Activated CD8-positive, alpha-beta memory T cell treated with anti-CD3 and anti-CD28 coated beads for 4 hours (primary cell): ENCODE results near the gene GNLY.
A peak's percentile ranks its signal among the peaks of the same experiment; 100 is the strongest.
"Not testable (repeated sequence)": the region's sequence is repeated elsewhere in the genome, so short reads cannot be mapped to it uniquely, and the experiment has no call there.

Experiments
- DNase-seq, 2 donors: peaks; one replicate each; pipeline ENCODE4 v3.0.0-alpha.2; 2020; ENCODE audit warnings: low read depth in 2 of 2

The GNLY gene

DNA sequence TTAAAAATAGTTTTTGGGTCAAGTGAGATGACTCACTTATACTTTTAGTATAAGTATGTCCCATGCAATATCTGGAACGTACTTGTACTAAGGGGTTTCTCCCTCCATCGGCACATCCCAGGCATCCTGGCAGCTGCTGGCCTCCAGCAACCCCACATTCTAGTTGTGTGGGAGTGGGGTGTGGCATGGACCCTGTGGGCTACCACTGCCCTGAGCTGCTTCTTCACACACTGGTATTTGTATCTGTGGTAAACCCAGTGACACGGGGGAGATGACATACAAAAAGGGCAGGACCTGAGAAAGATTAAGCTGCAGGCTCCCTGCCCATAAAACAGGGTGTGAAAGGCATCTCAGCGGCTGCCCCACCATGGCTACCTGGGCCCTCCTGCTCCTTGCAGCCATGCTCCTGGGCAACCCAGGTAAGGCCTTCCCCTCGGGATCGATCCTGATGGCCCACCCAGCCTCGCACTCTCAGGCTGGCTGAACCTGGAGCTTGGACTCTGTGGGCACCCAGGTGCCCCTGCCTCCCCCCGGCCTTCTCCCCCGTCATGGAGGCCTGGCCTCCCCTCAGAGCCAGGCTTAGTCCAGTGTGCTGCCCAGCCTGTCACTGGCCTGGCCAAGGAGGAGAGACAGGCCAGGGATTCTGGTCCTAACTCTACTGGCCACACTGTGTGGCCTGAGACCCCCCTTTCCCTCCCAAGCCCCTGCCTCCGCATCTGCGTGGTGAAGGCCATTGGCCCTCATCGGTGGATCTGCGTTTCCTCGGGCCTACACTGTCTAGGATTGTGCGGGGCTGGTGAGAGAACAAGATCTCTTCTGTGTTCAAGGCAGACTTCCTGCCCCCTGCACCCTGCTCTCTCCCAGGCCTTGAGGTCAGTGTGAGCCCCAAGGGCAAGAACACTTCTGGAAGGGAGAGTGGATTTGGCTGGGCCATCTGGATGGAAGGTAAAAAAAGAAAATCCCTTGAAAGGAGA, at the start of gene GNLY:
Gene GNLY (plus strand): TSS at position 307 of the 974 bp plus-strand sequence. CDS start 61 bp downstream, at position 368.
- DNase-seq: peak in 1 of 2 donors; percentile 15

DNA sequence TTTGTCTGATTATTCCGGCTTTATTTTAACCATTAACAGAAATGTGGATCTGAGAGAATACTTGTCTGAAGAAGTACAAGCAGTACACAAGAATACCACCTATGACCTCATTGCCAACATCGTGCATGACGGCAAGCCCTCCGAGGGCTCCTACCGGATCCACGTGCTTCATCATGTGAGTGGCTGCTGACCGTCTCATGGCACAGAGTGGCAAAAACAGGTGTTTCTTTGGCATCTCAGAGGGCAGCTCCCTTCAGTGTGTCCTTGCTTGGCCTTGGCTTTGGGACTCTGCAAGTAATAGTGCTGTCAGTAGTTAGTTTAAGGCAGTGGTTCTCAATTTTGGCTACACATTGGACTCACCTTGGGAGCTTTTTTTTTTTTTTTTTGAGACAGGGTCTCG, 49.2 kb upstream of the GNLY start:
- no peak for DNase-seq

DNA sequence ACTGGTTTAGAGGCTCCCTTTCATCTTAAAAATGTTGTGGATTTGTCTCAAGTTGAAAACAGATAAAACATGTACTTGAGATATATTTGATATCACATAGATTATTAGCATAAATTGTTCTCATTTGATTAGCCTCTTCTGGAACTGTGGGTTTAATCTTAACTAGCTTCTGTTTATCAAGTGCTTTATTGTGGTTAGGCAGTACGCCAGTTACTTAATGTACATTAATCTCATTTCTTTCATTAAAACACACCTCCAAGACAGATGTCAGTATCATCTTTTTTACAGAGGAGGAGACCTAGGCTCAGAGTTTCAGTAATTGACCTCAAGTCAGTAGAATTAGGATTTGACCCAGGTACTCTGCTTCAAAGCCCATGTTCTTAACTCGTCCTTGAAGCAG, 48.0 kb upstream of the GNLY start:
- no peak for DNase-seq

DNA sequence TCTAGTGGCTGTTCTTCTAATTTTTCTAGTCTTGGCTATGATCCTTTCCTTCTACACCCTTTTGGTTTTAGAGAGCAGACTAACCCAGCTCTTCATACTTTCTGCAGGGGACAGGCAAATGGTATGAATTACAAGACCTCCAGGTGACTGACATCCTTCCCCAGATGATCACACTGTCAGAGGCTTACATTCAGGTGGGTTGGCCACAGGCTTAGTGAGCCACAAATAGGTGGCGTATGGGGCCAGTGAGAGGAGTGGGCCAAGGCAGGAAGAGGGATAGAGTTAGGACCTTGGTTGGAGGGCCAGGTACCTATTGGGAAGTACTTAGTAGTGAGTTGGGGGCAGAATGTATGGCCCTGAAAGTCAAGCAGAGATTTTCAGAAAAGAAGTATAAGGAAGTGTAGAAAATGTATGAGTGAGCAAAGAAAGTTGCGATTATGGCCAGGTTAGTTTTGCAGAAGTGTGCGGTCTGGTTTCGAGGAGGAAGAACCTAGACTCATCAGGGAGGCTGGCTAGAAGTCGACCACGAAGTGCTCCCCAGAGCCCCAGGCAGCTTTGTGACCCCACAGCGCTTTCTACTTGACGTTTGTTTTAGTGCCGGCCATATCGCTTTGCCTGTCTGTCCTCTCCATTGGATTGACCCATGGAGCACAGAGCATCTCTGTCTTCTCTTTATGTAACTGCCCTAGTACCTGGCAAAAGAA, 46.2 kb upstream of the GNLY start:
- no peak for DNase-seq

DNA sequence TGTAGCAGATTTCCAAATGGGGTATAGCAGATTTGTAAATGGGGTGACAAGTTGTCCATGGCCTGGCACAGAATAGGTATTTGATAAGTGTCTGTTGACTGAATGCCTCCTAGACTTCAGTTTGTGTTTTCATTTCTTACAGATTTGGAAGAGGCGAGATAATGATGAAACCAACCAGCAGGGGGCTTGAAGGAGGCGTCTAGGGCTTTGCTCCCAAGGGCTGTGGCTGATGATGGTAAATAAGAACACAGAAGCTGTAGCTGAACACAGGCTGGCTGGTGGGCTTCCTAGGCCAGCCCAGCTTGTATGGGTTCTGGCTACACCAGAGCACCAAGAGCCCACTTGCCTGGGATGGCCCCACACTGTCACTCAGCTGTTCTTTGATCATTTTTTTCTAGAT, 45.5 kb upstream of the GNLY start:
- DNase-seq: no peak

DNA sequence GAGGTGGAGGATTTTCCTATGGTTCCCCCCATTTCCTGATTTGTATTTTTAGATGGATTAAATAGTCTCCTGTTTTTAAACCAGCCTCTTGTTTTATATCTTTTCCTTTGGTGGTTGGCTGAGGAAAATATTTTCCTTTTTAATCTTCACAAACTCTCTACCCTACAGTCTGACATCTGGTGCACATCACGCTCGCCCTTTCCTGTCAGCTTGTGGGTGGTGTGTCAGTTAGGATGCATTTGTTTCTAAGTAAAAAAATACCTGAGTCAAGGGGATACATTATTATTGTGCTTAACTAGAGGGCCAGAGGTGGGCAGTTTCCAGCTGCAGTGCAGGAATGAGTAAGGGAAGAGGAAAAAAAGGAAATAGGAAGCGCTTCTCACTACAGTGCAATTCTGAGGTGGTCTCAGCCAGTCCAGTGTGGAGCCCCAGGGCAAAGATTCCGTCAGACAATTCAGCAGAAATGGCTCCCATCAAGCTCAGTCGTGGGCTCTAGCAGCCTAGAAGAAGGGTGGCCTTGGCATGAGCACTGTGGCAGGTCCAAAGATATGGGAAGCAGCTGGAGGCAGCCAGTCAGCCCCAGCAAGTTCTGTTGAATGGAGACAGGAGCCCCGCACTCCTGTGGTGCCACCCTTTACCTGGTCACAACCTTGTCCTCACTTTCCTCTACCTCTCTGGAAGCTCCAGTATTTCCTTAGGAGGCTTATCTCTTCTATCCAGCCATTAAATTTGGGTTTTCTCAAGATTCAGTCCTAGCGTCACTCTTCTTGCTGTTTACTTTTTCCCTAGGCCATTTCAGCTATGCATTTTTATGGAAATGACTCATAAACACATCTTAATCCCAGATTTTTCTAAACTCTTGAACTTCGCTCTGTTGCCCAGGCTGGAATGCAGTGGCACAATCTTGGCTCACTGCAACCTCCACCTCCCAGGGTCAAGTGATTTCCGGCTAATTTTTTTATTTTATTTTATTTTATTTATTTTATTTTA, 44.7 kb upstream of the GNLY start:
- no peak for DNase-seq

DNA sequence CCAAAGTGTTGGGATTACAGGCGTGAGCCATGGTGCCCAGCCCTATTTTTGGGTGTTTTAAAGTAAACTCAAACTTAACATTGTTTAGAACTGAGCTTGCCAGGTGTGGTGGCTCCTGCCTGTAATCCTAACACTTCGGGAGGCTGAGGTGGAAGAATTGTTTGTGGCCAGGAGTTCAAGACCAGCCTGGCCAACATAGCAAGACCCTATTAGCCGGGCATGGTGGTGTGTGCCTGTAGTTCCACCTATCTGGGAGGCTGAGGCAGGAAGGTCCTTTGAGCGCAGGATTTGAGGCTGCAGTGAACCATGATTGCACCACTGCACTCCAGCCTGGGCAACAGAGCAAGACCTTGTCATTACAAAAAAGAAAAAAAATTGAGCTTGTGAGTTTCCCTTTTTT, 43.7 kb upstream of the GNLY start:
- no peak for DNase-seq

DNA sequence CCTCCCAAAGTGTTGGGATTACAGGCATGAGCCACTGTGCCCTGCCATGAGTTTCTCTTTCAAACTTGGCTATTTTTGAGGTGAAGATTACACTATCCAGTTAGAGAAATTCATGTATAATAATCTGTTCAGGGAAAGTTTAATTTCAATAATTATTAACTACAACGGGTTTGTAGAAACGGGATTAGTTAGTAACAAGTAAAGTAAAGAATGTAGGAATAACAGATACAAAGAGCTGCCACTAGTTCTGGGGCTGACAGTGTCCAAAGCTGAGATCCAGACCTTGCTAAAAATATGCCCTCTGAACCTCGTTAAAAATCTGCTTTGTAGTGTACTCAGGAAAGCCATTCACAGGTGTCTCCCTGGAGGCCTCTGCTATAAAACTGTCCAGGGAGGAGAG, 43.1 kb upstream of the GNLY start:
- no peak for DNase-seq

DNA sequence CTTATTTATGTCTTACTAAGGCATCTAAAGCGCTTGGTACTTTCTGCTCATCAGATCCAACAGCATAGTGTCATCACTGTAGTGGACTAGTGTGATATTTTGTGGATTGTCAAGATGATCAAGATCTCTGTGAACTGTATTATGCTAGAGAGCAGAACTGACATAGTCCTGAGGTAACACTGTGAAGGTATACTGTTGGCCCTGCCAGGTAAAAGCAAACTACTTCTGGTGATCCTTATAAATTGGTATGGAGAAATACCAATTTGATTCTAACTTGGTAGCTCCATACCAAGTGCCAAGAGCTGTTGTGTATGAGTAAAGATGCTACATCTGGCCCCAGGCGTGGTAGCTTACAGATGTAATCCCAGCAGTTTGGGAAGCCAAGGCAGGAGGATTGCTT, 42.1 kb upstream of the GNLY start:
- no peak for DNase-seq

DNA sequence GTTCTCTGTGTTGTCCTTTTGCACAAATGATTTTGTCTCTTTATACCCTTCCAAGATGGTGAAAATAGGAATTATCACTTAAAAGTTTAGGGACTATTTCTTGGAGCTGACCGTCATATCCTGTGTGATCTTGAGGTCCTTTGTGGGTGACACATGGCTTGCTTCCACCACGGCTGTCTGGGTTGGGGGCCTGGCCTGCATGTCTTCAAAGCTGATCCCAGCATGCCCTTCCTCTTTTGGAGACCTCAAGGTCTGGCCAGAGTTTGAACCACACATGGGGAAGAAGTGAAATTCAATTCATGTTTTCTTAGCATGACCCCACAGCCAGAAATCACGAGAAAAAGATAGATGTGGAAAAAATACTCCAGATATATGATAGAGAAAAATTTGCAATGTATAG, 40.2 kb upstream of the GNLY start:
- DNase-seq: no peak

DNA sequence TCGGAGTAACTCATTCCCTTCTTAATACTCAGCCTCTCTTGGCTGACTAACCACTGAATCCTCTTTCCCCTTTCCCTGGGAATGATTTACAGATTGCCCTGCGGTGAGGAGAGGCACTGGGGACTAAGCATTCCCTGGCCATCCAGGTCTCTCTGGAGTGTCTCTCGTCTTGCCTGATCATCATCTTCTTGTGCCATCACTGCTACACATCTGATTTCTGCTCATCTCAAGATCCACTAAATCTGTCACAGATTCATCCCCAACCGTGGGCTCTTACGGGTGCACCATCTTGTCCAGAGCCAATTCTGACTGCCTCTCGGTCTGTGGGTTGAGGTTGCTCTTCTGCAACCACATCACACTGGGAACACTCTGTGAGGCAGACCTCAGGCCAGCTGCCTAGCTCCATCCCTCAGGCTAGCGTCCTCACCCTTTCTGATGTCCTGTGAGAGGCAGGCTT, 38.2 kb upstream of the GNLY start:
- DNase-seq: no peak

DNA sequence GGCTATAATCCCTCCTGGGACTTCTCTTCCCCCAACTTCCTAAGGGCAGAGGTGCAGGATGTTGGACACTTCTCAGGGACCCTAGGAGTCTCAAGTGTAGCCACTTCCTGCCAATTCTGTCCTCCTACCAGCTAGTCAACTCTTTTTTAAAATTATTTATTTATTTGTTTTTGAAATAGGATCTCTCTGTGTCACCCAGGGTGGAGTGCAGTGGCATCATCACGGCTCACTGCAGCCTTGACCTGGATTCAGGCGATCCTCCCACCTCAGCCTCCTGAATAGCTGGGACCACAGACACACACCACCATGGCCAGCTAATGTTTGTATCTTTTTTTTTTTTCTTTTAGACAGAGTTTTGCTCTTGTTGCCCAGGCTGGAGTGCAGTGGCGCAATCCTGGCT, 37.7 kb upstream of the GNLY start:
- DNase-seq: no peak

DNA sequence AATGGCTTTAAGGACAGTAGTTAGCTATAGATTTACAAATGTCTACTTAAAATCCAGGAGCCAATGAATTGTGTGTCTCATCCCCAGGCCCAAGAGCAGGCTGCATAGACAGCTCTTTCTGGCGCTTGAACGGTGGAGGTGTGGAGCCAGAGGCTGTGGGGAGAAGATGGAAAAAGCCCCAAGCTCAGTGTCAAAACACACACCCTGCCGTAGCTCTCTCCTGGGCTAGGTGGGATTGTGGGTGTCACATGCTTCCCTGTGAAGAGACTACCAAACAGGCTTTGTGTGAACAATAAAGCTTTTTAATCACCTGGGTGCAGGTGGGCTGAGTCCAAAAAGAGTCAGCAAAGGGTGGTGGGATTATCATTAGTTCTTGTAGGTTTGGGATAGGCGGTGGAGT, 36.8 kb upstream of the GNLY start:
- not testable (repeated sequence) for DNase-seq

DNA sequence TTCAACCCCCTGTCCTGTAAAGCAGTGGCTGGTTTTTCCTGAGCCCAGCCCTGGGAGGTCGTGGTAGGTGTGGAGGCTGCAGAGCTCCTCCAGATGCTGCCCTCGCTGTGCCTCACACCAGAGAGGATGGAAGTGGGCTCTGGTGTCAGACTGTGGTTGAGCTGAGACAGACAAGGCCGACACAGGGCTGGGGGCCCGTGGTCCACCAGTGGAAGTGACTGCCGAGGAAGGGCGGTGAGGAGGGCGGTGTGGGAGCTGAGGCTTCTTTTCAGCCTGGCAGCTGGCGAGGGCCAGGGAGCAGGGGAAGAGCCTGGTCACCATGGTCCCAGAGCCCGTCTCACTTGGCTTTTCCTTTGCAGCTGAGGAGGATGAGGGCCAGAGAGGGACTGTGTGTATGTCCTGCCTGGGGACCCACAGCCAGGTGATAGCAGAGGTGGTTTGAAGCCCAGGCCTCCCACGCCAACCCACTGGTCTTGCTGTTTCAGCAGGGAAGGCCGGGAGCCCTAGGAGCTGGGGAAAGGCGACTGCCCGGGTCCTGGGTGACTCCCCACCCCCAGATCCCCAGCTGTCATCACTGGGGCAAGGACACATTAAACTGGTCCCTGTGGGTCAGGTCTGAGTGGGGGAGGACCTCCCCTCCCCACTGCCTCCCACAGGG, 34.7 kb upstream of the GNLY start:
- DNase-seq: no peak

DNA sequence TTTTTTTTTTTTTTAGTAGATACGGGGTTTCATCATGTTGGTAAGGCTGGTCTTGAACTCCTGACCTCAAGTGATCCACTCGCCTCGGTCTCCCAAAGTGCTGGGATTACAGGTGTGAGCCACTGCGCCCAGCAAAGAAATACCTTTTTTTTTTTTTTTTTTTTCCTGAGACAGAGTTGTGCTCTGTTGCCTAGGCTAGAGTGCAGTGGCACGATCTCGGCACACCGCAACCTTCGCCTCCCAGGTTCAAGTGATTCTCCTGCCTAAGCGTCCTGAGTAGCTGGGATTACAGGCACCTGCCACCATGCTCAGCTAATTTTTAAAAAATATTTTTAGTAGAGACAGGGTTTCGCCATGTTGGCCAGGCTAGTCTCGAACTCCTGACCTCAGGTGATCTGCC, 33.9 kb upstream of the GNLY start:
- DNase-seq: not testable (repeated sequence)

DNA sequence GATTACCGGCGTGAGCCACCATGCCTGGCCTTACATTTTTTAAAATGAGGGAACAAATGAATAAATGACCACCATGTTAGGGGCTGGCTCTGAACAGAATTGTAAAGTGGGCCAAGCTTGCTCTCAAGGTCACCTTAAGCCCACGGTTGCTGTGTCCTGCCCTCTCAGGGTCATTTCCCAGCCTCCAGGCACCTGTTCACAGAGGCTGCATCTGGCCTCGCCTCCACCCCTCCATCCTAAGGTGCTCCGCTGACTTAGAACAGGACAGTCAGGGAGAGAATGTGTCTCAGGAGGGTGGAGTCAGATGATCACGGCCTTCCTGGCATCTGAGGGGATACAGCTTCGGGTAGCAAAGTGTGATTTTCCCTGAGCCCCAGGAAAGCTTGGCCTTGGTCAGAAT, 33.4 kb upstream of the GNLY start:
- no peak for DNase-seq

DNA sequence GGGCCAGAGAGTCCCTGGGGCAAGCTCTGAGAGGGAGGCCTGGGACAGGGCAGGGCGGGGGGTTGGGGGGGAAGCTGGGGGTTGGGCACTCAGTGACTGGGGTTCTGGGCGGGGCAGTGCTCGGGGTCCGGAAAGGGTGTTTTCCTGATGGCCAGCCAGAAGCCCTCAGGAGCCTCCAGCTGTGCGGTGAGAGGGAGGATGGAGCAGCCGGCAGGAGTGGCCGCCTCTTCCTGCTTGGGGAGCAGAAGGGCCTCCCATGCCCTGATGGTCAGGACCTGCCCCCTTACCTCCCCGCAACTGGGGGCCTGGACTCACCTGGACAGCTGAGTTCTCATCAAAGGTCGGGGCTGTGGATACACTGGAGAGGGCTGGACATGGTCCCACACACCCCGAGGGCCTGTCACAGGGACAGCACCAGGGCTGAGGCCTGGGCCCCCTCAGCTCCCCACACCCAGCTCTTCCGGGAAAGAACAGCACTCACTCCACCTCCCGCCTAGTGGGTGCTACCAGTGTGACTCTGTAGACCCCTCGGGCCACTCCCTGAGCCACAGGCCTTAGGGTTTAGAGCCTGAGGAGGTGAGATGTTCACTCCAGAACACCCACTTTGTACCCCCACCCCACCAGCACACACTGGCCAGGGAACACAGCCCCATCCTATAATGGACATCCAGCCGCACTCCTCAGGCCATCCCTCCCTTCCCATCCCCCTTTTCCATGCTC, 32.9 kb upstream of the GNLY start:
- no peak for DNase-seq

DNA sequence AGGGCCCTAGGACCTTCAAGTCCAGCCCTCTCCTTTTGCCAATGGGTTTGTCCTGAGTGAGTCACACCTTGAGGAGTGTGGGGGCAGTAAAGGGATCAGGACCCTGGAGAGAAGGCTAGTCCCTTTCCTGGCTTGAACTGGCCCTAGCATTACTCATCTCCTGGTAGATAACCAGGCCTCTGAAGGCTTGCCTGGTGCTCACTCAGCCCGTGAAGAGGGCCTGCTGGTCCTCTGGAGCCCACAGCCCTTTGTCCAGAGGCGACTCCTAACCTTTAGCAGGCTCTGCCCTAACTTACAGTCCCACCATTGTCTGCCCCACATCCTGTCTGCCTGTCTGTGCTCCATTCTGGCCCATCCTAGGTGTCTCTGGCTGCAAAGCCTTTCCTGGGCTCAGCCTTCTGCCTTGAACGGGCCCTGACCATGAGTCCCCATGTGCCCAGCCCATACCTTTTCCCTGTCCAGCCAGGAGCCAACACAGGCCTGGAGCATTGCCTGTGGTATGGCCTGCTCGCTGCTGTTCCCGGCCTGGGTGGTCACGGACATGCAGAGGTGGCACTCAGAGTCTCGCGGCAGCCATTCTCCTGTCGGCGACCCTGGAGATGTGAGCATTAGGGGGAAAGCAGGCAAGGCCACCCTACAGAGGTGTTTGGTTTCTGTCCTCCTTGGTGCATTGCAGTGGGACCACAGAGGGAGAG, 31.1 kb upstream of the GNLY start:
- DNase-seq: no peak

DNA sequence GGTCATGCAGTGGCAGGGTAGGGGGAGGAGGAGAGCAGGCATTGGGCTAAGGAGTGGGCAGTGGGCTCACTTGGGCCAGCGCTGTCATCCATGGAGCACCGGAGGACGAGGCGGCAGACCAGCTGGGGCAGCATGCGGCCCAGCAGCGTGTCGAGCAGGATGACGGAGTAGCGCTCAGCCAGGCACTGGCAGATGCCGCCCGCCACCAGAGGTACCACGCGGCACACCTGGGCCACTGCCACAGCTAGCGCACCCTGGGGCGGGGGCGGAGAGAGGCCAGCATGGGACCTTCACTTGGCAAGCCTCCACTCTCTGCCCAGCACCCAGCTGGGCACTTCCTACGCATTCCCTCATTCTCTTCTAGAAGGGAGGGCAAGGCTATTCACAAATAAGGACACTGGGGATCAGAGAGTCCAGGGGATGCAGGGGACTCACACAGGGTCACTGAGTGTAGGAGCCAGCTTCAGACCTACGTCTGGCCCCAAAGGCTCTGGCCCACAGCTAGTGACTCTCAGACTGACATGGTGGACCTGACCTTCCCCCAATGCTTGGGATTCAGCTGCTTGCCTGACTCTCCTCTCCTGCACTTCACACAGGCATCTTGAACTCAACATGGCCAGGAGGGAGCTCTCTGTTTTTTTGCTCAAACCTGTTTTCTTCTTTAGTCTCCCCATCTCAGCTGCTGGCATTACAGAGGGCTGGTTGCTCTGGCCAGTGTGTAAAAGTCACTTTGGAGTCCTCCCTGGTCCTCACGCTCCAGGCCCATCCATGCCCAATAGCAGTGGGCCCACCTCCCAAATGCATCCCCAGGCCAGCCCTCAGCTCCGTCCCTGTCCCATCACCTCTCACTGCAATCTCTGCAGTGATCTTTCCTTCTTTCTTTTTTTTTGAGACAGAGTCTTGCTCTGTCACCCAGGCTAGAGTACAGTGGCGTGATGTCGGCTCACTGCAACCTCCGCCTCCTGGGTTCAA, 30.3 kb upstream of the GNLY start:
- DNase-seq: no peak
